CD14-positive monocyte (primary cell): Measurements from ENCODE around the gene ULK4. TPM values are rescaled to one million over a fixed set of nuclear protein-coding genes. Genes with fewer than 3 reads are reported as not detected.

Experiments
- DNase-seq, 3 donors: peaks; one replicate each; pipeline ENCODE4 v3.0.0-alpha.2; 2011 to 2022
- H2AFZ ChIP-seq: 2 replicates; pipeline ENCODE4 v1.6.0; 2012; ENCODE audit warnings: mild to moderate bottlenecking, low read depth, low read length, inconsistent platforms; ENCODE audit not compliant: insufficient read depth, poor library complexity, severe bottlenecking
- H3K27ac ChIP-seq, 2 donors: 1 replicate in 1 of 2; 2 replicates in 1 of 2; pipeline ENCODE4 v1.5.1; 2012 to 2013; ENCODE audit warnings: low read length in 2 of 2, control low read depth in 1 of 2, inconsistent platforms in 1 of 2, low read depth in 1 of 2, mild to moderate bottlenecking in 1 of 2
- H3K27me3 ChIP-seq, 2 donors: one replicate each; pipeline versions ENCODE4 v1.6.0 to v1.6.1; 2011 to 2013; ENCODE audit warnings: low read length in 2 of 2; ENCODE audit not compliant: control insufficient read depth in 2 of 2, insufficient read depth in 2 of 2
- H3K36me3 ChIP-seq, 2 donors: replicated peaks in 1 of 2; 1 replicate in 1 of 2; 2 replicates in 1 of 2; pipeline versions ENCODE4 v1.5.1 to v1.6.1; 2012 to 2013; ENCODE audit warnings: low read length in 2 of 2, control low read depth in 1 of 2, inconsistent platforms in 1 of 2, mild to moderate bottlenecking in 1 of 2; ENCODE audit not compliant: insufficient read depth in 2 of 2, control insufficient read depth in 1 of 2
- H3K4me1 ChIP-seq, 2 donors: 1 replicate in 1 of 2; 2 replicates in 1 of 2; pipeline versions ENCODE4 v1.5.1 to v1.6.1; 2012 to 2013; ENCODE audit warnings: low read length in 2 of 2, control low read depth in 1 of 2, inconsistent platforms in 1 of 2, mild to moderate bottlenecking in 1 of 2, moderate library complexity in 1 of 2; ENCODE audit not compliant: insufficient read depth in 2 of 2, control insufficient read depth in 1 of 2
- H3K4me2 ChIP-seq: replicated peaks from 2 replicates; pipeline ENCODE3; 2012; ENCODE audit warnings: low read length, moderate library complexity, mild to moderate bottlenecking; ENCODE audit not compliant: poor library complexity, severe bottlenecking; ENCODE audit errors: extremely low read depth
- H3K4me3 ChIP-seq, 3 experiments: fragments of 200-600 bp in 1 of 3; sonication (generic) in 1 of 3; replicated peaks in 1 of 3; 1 replicate in 2 of 3; 2 replicates in 1 of 3; pipeline ENCODE4 v1.5.1; 2011 to 2013; ENCODE audit warnings: low read length in 3 of 3, mild to moderate bottlenecking in 3 of 3, control low read depth in 2 of 3, low read depth in 2 of 3, inconsistent platforms in 1 of 3, moderate library complexity in 1 of 3
- H3K79me2 ChIP-seq: 2 replicates; pipeline ENCODE4 v1.6.0; 2012; ENCODE audit warnings: mild to moderate bottlenecking, control low read depth, inconsistent platforms, low read length, moderate library complexity; ENCODE audit not compliant: insufficient read depth
- H3K9ac ChIP-seq: 2 replicates; pipeline ENCODE4 v1.6.0; 2017; ENCODE audit warnings: low read length, mild to moderate bottlenecking; ENCODE audit not compliant: insufficient read depth, poor library complexity, severe bottlenecking
- H3K9me3 ChIP-seq, 2 donors: replicated peaks in 1 of 2; 1 replicate in 1 of 2; 2 replicates in 1 of 2; pipeline versions ENCODE4 v1.5.1 to v1.6.1; 2012 to 2013; ENCODE audit warnings: low read length in 2 of 2, control low read depth in 1 of 2; ENCODE audit not compliant: control insufficient read depth in 1 of 2, insufficient read depth in 1 of 2
- H4K20me1 ChIP-seq: 2 replicates; pipeline ENCODE4 v1.6.0; 2012; ENCODE audit warnings: mild to moderate bottlenecking, low read length, control low read depth, moderate library complexity; ENCODE audit not compliant: insufficient read depth
- H3K27ac Mint-ChIP-seq, 7 donors: one replicate each; pipeline ENCODE4 v1.8.0; 2020; ENCODE audit warnings: mild to moderate bottlenecking in 7 of 7, mixed read lengths in 7 of 7, moderate library complexity in 6 of 7, inconsistent platforms in 2 of 7
- H3K27me3 Mint-ChIP-seq, 3 donors: one replicate each; pipeline ENCODE4 v1.8.0; 2021 to 2022; ENCODE audit warnings: low read depth in 3 of 3, mild to moderate bottlenecking in 3 of 3, mixed read lengths in 3 of 3, moderate library complexity in 3 of 3, inconsistent platforms in 1 of 3
- H3K36me3 Mint-ChIP-seq, 2 donors: one replicate each; pipeline ENCODE4 v1.8.0; 2020; ENCODE audit warnings: mixed read lengths in 2 of 2, inconsistent platforms in 1 of 2, mild to moderate bottlenecking in 1 of 2
- H3K4me1 Mint-ChIP-seq: one replicate; pipeline ENCODE4 v1.8.0; 2020; ENCODE audit warnings: mild to moderate bottlenecking, mixed read lengths
- H3K4me3 Mint-ChIP-seq, 2 donors: one replicate each; pipeline ENCODE4 v1.8.0; 2020; ENCODE audit warnings: mild to moderate bottlenecking in 2 of 2, mixed read lengths in 2 of 2, moderate library complexity in 1 of 2
- H3K9me3 Mint-ChIP-seq, 7 donors: one replicate each; pipeline ENCODE4 v1.8.0; 2020 to 2022; ENCODE audit warnings: mixed read lengths in 7 of 7, mild to moderate bottlenecking in 6 of 7, moderate library complexity in 6 of 7, inconsistent platforms in 2 of 7
- WGBS: methylation state at CpG from one replicate; pipeline ENCODE4 v1.1.5; 2013; ENCODE audit warnings: missing lambda C conversion rate; ENCODE audit not compliant: insufficient coverage; 5-methylcytosine and 5-hydroxymethylcytosine counted together
- intact Hi-C, 2 donors: fragments of 100-400 bp; cut with micrococcal nuclease; formaldehyde crosslinking; loops; one replicate each; pipeline versions ENCODE4 v1.15.0 to v1.15.1; 2023
- polyA plus RNA-seq, 3 donors: library from polyadenylated mRNA; depleted of rRNA in 1 of 3; unstranded in 2 of 3; stranded (reverse) in 1 of 3; fragments of 300-500 nt in 2 of 3; fragments of >200 nt in 1 of 3; fragmentation: Illumina TruSeq in 2 of 3; gene quantifications; 1 replicate in 2 of 3; 2 replicates in 1 of 3; pipeline ENCODE4 v1.2.3, GENCODE V29; 2012 to 2021
- TF ChIP-seq, protein P1 (sequence below): fragments of 200-600 bp; IDR thresholded peaks from one replicate; pipeline ENCODE4 v1.8.0; 2022; ENCODE audit warnings: antibody characterized with exemption, mild to moderate bottlenecking

ULK4 gene
- polyA plus RNA-seq, 3 donors = 6.7 to 14.0 (median 11.8) TPM

DNA sequence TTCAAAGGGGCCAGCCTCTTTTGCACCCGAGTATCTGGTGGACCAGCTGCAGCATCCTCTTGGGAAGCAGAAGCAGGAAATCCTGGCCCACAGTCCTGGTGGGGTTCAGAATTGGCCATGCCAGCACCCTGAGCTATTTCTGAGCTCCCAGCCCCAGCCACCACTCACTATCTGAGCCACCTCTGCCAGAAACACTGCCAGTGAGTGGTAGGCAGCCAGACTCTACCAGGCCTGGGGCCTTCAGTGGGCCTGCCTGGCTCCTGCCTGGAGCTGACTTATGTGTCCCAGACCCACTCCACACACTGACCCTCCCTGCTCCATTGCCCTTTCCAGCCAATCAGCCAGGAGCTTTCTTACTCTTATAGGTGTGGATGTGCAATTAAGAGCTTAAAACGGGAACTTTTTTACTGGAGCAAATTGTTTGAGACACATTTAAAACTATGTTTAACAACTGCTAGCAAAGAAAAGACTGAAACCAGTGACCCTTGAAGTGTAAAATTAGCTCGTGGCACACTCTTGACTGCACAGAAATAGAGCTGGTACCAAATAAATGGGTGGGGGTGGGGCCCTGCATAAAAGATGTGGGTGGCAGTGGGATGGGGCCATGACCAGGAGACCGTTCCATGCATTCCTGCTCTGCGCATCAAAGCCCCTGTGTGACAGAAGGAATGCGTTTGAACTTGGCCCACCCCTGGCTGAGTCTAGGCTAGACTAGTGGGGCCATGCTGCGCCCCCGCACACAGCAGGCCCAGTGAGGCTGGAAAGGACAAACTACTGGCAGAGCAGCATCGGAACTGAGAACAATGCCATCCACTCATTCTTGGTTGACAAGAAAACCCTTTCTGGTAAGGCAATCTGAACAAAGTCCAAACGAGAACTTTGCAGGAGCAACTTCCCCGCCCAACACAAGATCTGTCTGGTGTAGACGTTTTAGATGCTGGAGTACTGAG, 714.6 kb downstream of the ULK4 start:
- Mint-ChIP-seq H3K4me3 (no peak overlapping the region), H3K27ac (peak overlapping the region in 3 of 7 donors; percentile 50 to 66 (median 56)), H3K9me3 (peaks cover 0 to 1% (median 0%) of the 10 kb centered on the region in 7 donors), H3K36me3 (peaks cover under 1 to 15% of the 10 kb centered on the region in 2 donors), H3K27me3 (peaks cover 0 to 2% (median 1%) of the 10 kb centered on the region in 3 donors), H3K4me1 (no peaks in the 10 kb centered on the region)
- Histone ChIP-seq H3K4me1 (no peaks in the 10 kb centered on the region), H3K9me3 (no peaks in the 10 kb centered on the region), H3K4me3 (no peak overlapping the region), H3K79me2 (no peaks in the 10 kb centered on the region), H3K4me2 (no peak overlapping the region), H3K27ac (no peak overlapping the region), H2AFZ (no peak overlapping the region), H3K36me3 (peaks cover 0 to 6% of the 10 kb centered on the region in 2 donors), H3K9ac (no peak overlapping the region), H3K27me3 (no peaks in the 10 kb centered on the region), H4K20me1 (peaks cover 4% of the 10 kb centered on the region)
- WGBS = 96% methylated on average over 11 of the region's 12 CpGs
- TF ChIP-seq, protein P1, sequence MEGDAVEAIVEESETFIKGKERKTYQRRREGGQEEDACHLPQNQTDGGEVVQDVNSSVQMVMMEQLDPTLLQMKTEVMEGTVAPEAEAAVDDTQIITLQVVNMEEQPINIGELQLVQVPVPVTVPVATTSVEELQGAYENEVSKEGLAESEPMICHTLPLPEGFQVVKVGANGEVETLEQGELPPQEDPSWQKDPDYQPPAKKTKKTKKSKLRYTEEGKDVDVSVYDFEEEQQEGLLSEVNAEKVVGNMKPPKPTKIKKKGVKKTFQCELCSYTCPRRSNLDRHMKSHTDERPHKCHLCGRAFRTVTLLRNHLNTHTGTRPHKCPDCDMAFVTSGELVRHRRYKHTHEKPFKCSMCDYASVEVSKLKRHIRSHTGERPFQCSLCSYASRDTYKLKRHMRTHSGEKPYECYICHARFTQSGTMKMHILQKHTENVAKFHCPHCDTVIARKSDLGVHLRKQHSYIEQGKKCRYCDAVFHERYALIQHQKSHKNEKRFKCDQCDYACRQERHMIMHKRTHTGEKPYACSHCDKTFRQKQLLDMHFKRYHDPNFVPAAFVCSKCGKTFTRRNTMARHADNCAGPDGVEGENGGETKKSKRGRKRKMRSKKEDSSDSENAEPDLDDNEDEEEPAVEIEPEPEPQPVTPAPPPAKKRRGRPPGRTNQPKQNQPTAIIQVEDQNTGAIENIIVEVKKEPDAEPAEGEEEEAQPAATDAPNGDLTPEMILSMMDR = no peak
- no peak for DNase-seq
- intact Hi-C loops = no loop called here

DNA sequence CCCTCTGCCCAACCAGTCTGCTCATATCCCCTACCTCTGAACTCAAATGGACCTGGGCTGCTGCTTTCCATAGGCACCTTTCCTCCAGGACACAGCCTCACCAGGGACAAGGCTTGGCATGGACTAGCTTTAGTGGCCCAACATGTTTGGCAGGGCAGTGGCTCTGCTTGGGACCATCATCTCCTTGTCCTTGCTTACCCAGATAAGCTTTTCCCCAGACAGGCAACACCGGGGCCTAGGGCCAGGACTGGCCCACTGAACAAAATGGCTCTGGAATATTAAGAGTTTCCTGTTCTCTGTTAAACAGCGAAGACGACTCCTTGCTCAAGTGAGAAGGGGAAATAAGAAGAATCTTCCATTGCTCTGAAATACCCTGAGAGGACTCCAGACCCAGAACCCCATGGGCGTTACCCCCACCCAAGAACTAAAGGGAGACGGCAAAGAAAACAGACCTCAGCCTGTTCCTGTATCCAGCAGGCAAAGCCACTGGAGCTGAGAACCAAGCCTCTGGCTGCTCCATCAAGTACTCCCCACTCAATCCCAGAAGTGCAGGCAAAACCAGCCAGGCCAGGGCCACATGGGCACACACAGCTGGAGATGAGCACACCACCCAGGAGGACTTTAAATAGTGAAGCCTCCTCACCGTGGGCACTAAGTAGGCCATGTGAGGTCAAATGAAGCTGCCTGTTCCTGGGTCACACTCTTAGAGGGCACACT, 717.1 kb downstream of the ULK4 start:
- H3K4me1 Mint-ChIP-seq = no peaks in the 10 kb centered on the region
- H3K4me3 ChIP-seq = no peak overlapping the region
- H3K4me3 Mint-ChIP-seq = no peak overlapping the region
- H3K27ac Mint-ChIP-seq = peak overlapping the region; percentile 10 to 70 (median 50)
- H3K27ac ChIP-seq = no peak overlapping the region
- TF ChIP-seq, protein P1 = no peak
- no peaks in the 10 kb centered on the region for H3K79me2 ChIP-seq
- H3K4me1 ChIP-seq = no peaks in the 10 kb centered on the region
- intact Hi-C loops = no loop called here
- H4K20me1 ChIP-seq = peaks cover 11% of the 10 kb centered on the region
- H3K36me3 Mint-ChIP-seq = peaks cover 24 to 41% of the 10 kb centered on the region in 2 donors
- peaks cover 0 to 2% (median 1%) of the 10 kb centered on the region in 3 donors for H3K27me3 Mint-ChIP-seq
- H2AFZ ChIP-seq = no peak overlapping the region
- H3K9ac ChIP-seq = no peak overlapping the region
- no peak overlapping the region for H3K4me2 ChIP-seq
- 100% methylated on average over 2 of the region's 6 CpGs for WGBS
- no peaks in the 10 kb centered on the region for H3K9me3 ChIP-seq
- H3K9me3 Mint-ChIP-seq = peaks cover 0 to 1% (median 0%) of the 10 kb centered on the region in 7 donors
- peaks cover 21 to 32% of the 10 kb centered on the region in 2 donors for H3K36me3 ChIP-seq
- no peaks in the 10 kb centered on the region for H3K27me3 ChIP-seq
- no peak for DNase-seq
